ENCODE results near the gene PTPRM.
"Not testable (repeated sequence)": the region's sequence is repeated elsewhere in the genome, so short reads cannot be mapped to it uniquely, and the experiment has no call there.

The PTPRM gene

GRCh38 chr18:8029061-8029460 is 461.9 kb downstream of the PTPRM start:
- no peak for DNase-seq

GRCh38 chr18:8029731-8030130 is 462.6 kb downstream of the PTPRM start:
- DNase-seq = no peak

- DNase-seq = no peak
Measured at GRCh38 chr18:8030201-8030600, 463.1 kb downstream of the PTPRM start.

DNA sequence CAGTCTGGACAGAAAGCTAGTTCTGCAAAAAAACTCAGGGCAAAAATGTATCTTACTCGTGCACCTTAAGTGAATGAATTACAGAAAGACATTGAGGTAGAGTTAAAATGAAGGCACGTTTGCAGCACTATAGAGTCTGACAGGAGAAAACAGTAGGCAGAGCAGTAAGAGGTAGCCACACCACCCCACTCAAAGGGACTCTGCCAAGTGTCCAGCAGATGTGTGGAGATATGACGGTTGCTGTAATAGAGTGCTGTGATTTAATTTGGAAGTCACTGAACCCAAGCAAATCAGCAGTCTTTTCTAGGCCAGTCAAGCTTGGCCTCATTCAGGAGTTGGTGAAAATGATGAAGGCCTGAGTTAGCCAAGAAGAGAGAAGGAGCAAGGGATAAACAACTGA is 464.4 kb downstream of the PTPRM start:
- DNase-seq = no peak

GRCh38 chr18:8034674-8035073 is 467.6 kb downstream of the PTPRM start:
- no peak for DNase-seq

GRCh38 chr18:8036551-8036950 is 469.4 kb downstream of the PTPRM start:
- DNase-seq = no peak

- DNase-seq = no peak
Measured at GRCh38 chr18:8037296-8037695, 470.2 kb downstream of the PTPRM start.

GRCh38 chr18:8040021-8040420 is 472.9 kb downstream of the PTPRM start:
- no peak for DNase-seq

DNA sequence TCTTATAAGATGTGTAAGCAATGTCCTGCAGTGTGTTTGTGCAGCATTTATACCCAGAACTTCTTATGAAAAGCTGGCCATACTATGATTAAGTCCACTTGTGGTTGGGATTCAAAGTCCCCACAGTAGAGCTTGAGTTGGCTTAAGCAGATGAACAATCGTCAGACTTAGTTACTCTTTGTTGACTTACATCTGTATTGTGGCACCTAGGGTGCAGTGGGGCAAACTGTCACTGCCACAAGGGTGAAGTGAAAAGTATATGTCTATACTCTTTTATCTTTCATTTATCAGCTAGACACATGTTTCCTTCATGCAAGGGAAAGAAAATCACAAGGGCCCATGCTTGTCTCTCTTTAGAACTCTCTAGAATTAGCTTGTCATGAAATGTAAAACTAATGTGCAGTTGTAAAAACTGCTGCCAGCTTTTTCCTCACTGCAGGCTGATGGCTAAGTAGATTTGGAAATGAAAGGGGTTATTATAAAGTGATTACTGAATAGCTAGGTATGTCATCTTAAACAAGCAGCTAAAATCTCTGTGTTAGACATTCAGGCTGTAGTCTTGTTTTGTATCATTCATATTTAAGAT is 474.5 kb downstream of the PTPRM start:
- no peak for DNase-seq

- DNase-seq = no peak
Measured at GRCh38 chr18:8044004-8044403, 476.9 kb downstream of the PTPRM start.

DNA sequence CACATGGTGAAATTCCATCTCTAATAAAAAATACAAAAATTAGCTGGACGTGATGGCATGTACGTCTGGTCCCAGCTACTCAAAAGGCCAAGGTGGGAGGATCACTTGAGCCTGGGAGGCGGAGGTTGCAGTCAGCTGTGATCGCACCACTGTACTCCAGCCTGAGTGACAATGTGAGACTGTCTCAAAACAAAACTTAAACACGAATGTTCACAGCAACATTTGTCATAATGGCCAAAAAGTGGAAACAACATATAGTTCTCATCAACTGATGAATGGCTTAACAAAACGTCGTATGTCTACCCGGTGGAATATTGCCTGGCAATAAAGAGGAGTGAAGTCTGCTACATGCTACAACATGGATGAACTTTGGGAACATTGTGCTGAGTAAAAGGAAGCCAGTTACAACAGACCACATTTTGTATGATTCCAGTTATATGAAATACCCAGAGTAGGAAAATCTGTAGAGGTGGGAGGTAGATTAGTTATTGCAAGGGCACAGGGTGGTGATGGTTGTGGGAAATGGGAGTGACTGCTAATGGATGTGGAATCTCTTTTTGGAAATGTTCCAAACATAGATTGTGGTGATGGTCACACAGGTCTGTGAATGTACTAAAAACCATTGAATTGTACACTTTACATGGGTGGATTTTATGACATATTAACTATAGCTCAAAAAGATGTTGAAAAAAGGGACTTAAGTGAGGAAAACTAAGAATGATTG is 478.2 kb downstream of the PTPRM start:
- no peak for DNase-seq

GRCh38 chr18:8045884-8046281 is 478.8 kb downstream of the PTPRM start:
- no peak for DNase-seq

- DNase-seq = no peak
Measured at GRCh38 chr18:8046441-8046840, 479.3 kb downstream of the PTPRM start.

- DNase-seq = no peak
Measured at GRCh38 chr18:8049147-8049546, 482.0 kb downstream of the PTPRM start.

- DNase-seq = no peak
Measured at GRCh38 chr18:8050616-8051329, 483.7 kb downstream of the PTPRM start.

DNA sequence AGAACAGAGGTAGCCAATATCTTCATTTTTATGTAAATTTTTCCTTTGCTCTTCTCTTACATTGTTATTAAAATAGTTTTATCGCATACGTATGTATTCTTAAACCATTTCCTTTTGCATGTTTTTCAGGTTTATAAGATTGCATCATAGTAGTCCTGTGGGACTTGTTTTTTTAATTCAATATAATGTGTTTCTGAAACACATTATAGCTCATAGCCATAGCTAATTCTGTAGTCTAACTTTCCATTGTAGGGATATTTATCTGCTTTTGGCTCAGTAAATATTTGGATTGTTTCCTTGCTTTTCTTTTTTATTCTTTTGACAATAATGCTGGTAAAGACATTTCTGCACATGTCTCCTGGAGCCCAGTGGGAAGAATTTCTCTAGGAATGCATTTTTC is 484.3 kb downstream of the PTPRM start:
- no peak for DNase-seq

- DNase-seq = no peak
Measured at GRCh38 chr18:8052237-8052701, 485.2 kb downstream of the PTPRM start.

- DNase-seq = no peak
Measured at GRCh38 chr18:8056723-8057122, 489.6 kb downstream of the PTPRM start.

DNA sequence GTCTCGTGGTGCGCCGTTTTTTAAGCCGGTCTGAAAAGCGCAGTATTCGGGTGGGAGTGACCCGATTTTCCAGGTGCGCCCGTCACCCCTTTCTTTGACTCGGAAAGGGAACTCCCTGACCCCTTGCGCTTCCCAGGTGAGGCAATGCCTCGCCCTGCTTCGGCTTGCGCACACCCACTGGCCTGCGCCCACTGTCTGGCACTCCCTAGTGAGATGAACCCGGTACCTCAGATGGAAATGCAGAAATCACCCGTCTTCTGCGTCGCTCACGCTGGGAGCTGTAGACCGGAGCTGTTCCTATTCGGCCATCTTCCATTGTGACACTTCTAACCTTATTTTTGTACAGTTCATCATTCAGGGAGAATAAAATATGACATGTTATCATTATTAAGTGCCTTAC is 496.0 kb downstream of the PTPRM start:
- DNase-seq = not testable (repeated sequence)

GRCh38 chr18:8063733-8064132 is 496.6 kb downstream of the PTPRM start:
- no peak for DNase-seq

DNA sequence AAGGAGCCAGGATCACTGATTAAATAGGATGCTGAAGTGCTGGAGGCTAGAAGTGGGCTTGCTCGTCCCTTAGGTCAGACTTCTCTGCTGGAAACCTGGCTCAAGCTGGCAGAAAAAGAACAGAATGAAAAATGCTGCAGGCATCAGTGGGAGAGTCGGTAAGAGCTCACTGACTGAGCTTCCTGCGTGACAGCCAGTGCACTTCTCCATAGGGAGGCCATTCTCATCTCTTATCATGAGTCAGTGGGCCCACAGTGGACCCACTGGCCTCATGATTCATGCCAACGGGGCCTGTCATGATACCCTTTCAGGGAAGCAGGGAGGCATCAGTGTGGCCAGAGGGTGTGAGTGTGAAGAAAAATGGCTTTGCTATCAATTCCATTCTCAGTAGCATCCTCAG is 498.2 kb downstream of the PTPRM start:
- DNase-seq = no peak

- DNase-seq = no peak
Measured at GRCh38 chr18:8065773-8066172, 498.7 kb downstream of the PTPRM start.

- DNase-seq = no peak
Measured at GRCh38 chr18:8069708-8070107, 502.6 kb downstream of the PTPRM start.

GRCh38 chr18:8073167-8073566 is 506.1 kb downstream of the PTPRM start:
- DNase-seq = no peak

Data from activated CD4-positive, CD25-positive, alpha-beta regulatory T cell treated with anti-CD3 and anti-CD28 coated beads, Interleukin-2, amount 50 U/mL, for 72 hours (primary cell).